HCT116 (cell line): Measurements from ENCODE around the gene CNTN2. TPM values are rescaled to one million over a fixed set of nuclear protein-coding genes. Genes with fewer than 3 reads are reported as not detected.

Experiments used
- ATAC-seq: fragments of 200-7000 bp; cut with Tn5 transposase; 2 replicates; pipeline ENCODE4 v1.9.1; 2020; ENCODE audit warnings: mild to moderate bottlenecking, moderate library complexity
- BruUV-seq: library from RNA; stranded (reverse); fragments of 400-500 nt; replicated peaks from 2 replicates; lab custom pipeline; 2021; lab: Mats Ljungman, UMichigan
- CTCF ChIA-PET: fragments of 300-600 bp; sonication (Branson Sonifier 250); formaldehyde crosslinking; loops from one replicate; lab custom pipeline; 2021; ENCODE audit warnings: antibody characterized with exemption; lab: Charles Lee
- POLR2A ChIA-PET: fragments of 300-600, 350-600 bp; sonication (Branson Sonifier 250); formaldehyde crosslinking; loops from one replicate; lab custom pipeline; 2021; ENCODE audit warnings: antibody characterized with exemption; lab: Charles Lee
- RAD21 ChIA-PET, 2 experiments: fragments of 300-600 bp; sonication (Branson Sonifier 250); formaldehyde crosslinking; loops; one replicate each; lab custom pipeline; 2023; ENCODE audit warnings: low total read pairs in 2 of 2; ENCODE audit not compliant: uncharacterized antibody in 2 of 2, unreplicated experiment in 2 of 2, low non-redundant PET in 1 of 2; lab: Charles Lee
- DNase-seq: peaks from one replicate; pipeline ENCODE4 v3.0.0-alpha.2; 2010; ENCODE audit warnings: low read depth, low spot score
- H2AFZ ChIP-seq: fragments of 200-600 bp; shearing (Covaris generic), sonication (generic); 2 replicates; pipeline ENCODE4 v1.6.1; 2017; ENCODE audit warnings: low read depth, mixed run types, mixed read lengths, antibody characterized with exemption, low read length; ENCODE audit not compliant: poor library complexity, severe bottlenecking
- H3K27ac ChIP-seq: 2 replicates; pipeline ENCODE4 v1.5.1; 2012; ENCODE audit warnings: low read depth, low read length
- H3K27me3 ChIP-seq: fragments of 200-600 bp; sonication (generic); 2 replicates; pipeline ENCODE4 v1.6.1; 2016; ENCODE audit warnings: mixed run types, low read length, mixed read lengths; ENCODE audit not compliant: insufficient read depth
- H3K36me3 ChIP-seq, 2 experiments: fragments of 200-500 bp in 1 of 2; fragments of 200-600 bp in 1 of 2; sonication (Bioruptor generic) in 1 of 2; sonication (generic) in 1 of 2; 2 replicates each; pipeline versions ENCODE4 v1.5.1 to v1.6.1; 2014 to 2016; ENCODE audit warnings: low read length in 2 of 2, inconsistent platforms in 1 of 2, mixed read lengths in 1 of 2, mixed run types in 1 of 2; ENCODE audit not compliant: insufficient read depth in 2 of 2, control insufficient read depth in 1 of 2
- H3K4me1 ChIP-seq, 2 experiments: fragments of 200-600 bp in 1 of 2; sonication (generic) in 1 of 2; 2 replicates each; pipeline versions ENCODE4 v1.5.1 to v1.6.1; 2012 to 2017; ENCODE audit warnings: low read length in 2 of 2, inconsistent platforms in 1 of 2, mild to moderate bottlenecking in 1 of 2, mixed read lengths in 1 of 2, mixed run types in 1 of 2, moderate library complexity in 1 of 2; ENCODE audit not compliant: insufficient read depth in 2 of 2, control insufficient read depth in 1 of 2
- H3K4me2 ChIP-seq: fragments of 200-600 bp; sonication (generic); 2 replicates; pipeline ENCODE4 v1.6.1; 2017; ENCODE audit warnings: mixed run types, low read length, mixed read lengths
- H3K4me3 ChIP-seq, 2 experiments: fragments of 200-600 bp in 1 of 2; sonication (generic) in 1 of 2; replicated peaks in 1 of 2; 2 replicates each; pipeline ENCODE4 v1.5.1; 2011 to 2016; ENCODE audit warnings: low read length in 2 of 2, control low read depth in 1 of 2, low read depth in 1 of 2, mild to moderate bottlenecking in 1 of 2, mixed read lengths in 1 of 2, mixed run types in 1 of 2
- H3K79me2 ChIP-seq: fragments of 200-600 bp; sonication (generic); 2 replicates; pipeline ENCODE4 v1.6.1; 2017; ENCODE audit warnings: mild to moderate bottlenecking, mixed run types, low read length, moderate library complexity, mixed read lengths; ENCODE audit not compliant: insufficient read depth
- H3K9ac ChIP-seq: fragments of 200-600 bp; sonication (generic); 2 replicates; pipeline ENCODE4 v1.6.1; 2016; ENCODE audit warnings: low read length, mixed read lengths
- H3K9me2 ChIP-seq: fragments of 200-600 bp; sonication (generic), shearing (Covaris generic); 2 replicates; pipeline ENCODE4 v1.6.1; 2017; ENCODE audit warnings: mixed run types, mild to moderate bottlenecking, moderate library complexity; ENCODE audit not compliant: insufficient read depth
- H3K9me3 ChIP-seq, 2 experiments: fragments of 200-500 bp in 1 of 2; fragments of 200-600 bp in 1 of 2; sonication (Bioruptor generic) in 1 of 2; sonication (generic) in 1 of 2; 2 replicates each; pipeline ENCODE4 v1.6.1; 2014 to 2017; ENCODE audit warnings: low read length in 2 of 2, mixed read lengths in 2 of 2, inconsistent platforms in 1 of 2, low read depth in 1 of 2, mild to moderate bottlenecking in 1 of 2, mixed run types in 1 of 2, moderate library complexity in 1 of 2; ENCODE audit not compliant: control insufficient read depth in 1 of 2, insufficient read depth in 1 of 2
- H4K20me1 ChIP-seq: fragments of 200-600 bp; sonication (generic), shearing (Covaris generic); 2 replicates; pipeline ENCODE4 v1.6.1; 2017; ENCODE audit warnings: mixed run types, mild to moderate bottlenecking, moderate library complexity; ENCODE audit not compliant: insufficient read depth
- CBX3 ChIP-seq: IDR thresholded peaks from 2 replicates; pipeline ENCODE4 v1.6.1; 2012; ENCODE audit warnings: low read depth
- EZH2 ChIP-seq: fragments of 200-600 bp; sonication (generic); IDR thresholded peaks from 2 replicates; pipeline ENCODE4 v1.6.1; 2017; ENCODE audit warnings: antibody characterized with exemption, mixed run types
- EZH2phosphoT487 ChIP-seq: fragments of 200-600 bp; IDR thresholded peaks from 2 replicates; pipeline ENCODE4 v1.6.1; 2018; ENCODE audit warnings: antibody characterized with exemption, borderline replicate concordance
- FOSL1 ChIP-seq: IDR thresholded peaks from 2 replicates; pipeline ENCODE4 v1.6.1; 2012; ENCODE audit warnings: low read depth
- JUND ChIP-seq: IDR thresholded peaks from 2 replicates; pipeline ENCODE4 v1.6.1; 2012
- POLR2AphosphoS5 ChIP-seq: IDR thresholded peaks from 2 replicates; pipeline ENCODE4 v1.6.1; 2011; ENCODE audit warnings: mild to moderate bottlenecking, low read depth, low read length, moderate library complexity
- RAD21 ChIP-seq: IDR thresholded peaks from 2 replicates; pipeline ENCODE4 v1.6.1; 2012; ENCODE audit warnings: low read depth, mild to moderate bottlenecking
- SP1 ChIP-seq: IDR thresholded peaks from 2 replicates; pipeline ENCODE4 v1.6.1; 2012; ENCODE audit warnings: low read depth
- SRF ChIP-seq: IDR thresholded peaks from 2 replicates; pipeline ENCODE4 v1.6.1; 2012; ENCODE audit warnings: low read depth
- ZFX ChIP-seq: fragments of 450-650 bp; IDR thresholded peaks from 2 replicates; pipeline ENCODE4 v1.6.1; 2017
- intact Hi-C: fragments of 100-400 bp; cut with micrococcal nuclease; formaldehyde crosslinking; loops from 2 replicates; pipeline ENCODE4 v1.10.0; 2022
- total RNA-seq: library from RNA; stranded (reverse); gene quantifications from one replicate; pipeline ENCODE4 v1.2.1, GENCODE V29; 2021; ENCODE audit not compliant: unreplicated experiment
- TF ChIP-seq, protein P1 (sequence below): IDR thresholded peaks from 2 replicates; pipeline ENCODE4 v1.6.1; 2012
- TF ChIP-seq, protein P2 (sequence below): IDR thresholded peaks from 2 replicates; pipeline ENCODE4 v1.6.1; 2011; ENCODE audit warnings: mild to moderate bottlenecking, low read length, moderate library complexity; ENCODE audit not compliant: insufficient replicate concordance; ENCODE audit errors: extremely low read depth
- TF ChIP-seq, protein P3 (sequence below): IDR thresholded peaks from 2 replicates; pipeline ENCODE4 v1.6.1; 2012; ENCODE audit warnings: low read depth

Gene CNTN2
- total RNA-seq, 1 experiment from 2014 or later, result 0.15 TPM

DNA sequence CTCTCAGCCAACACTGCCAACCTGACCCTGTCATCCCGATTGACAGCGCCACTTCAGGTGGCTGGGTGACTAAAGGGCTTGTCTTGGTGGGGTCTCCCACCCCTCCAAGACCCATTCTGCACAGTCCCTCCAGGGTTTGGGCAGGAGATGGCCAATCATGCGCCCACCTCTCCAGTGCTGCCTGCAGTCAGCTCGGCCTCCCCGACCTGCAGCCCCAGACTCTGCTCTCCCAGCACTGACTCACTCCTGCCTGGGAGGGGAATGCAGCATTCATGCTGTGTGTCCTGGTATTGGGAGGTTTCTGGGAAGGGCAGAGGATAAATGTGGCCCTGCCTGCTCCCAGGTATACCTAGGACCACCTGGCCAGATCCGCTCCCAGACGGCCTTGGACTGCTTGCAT lies 31.5 kb downstream of the CNTN2 start:
- no peaks in the 10 kb centered on the region for H3K79me2 ChIP-seq
- H3K4me2 ChIP-seq, result no peak overlapping the region
- intact Hi-C loops, result no loop called here
- H4K20me1 ChIP-seq, result no peaks in the 10 kb centered on the region
- H3K9ac ChIP-seq, result no peak overlapping the region
- no peak overlapping the region for H2AFZ ChIP-seq
- no peaks in the 10 kb centered on the region for H3K9me2 ChIP-seq
- H3K9me3 ChIP-seq, result no peaks in the 10 kb centered on the region
- DNase-seq, result no peak
- ATAC-seq, result no peak
- TF ChIP-seq SP1 (no peak), POLR2AphosphoS5 (no peak)
- H3K27ac ChIP-seq, result no peak overlapping the region
- H3K4me3 ChIP-seq, result no peak overlapping the region
- ChIA-PET RAD21 (no interaction called here), CTCF (interaction anchor here (0.6 to 2.4 kb wide), 2 partner anchors 10 to 13 kb away, joined by 4 to 20 read pairs; no protein-coding TSS in a partner anchor), POLR2A (interaction anchor here (0.6 kb wide), 1 partner anchor 12 kb away, joined by 3 read pairs; no protein-coding TSS in a partner anchor)
- H3K27me3 ChIP-seq, result no peaks in the 10 kb centered on the region
- H3K36me3 ChIP-seq, result no peaks in the 10 kb centered on the region
- H3K4me1 ChIP-seq, result no peaks in the 10 kb centered on the region
- BruUV-seq, result no TSS peak

DNA sequence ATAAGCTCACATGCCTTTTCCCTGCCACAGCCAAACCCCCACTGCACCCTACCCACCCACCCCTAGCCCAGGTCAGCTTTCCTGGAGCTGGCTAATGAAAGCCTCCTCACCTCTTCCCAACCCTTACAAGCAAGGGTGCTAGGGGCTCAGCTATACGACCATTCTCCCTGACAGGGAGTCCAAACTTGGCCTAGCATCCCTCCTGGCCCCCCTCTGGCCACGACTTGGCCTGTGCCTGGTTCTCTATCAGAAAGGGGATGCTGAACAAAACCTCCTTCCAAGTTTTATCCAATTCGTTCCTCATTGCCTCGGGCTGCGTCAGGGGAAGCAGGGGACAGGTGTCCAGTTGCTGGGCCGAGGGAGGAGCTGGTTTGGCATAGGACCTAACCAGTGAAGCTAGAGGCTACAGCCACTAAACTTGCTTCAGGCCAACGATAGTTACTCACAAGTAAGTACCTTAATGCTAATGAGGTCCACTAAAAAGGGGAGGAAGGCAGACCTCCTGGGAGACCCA lies 32.7 kb downstream of the CNTN2 start:
- H3K27me3 ChIP-seq, result no peaks in the 10 kb centered on the region
- H3K27ac ChIP-seq, result no peak overlapping the region
- no peak overlapping the region for H3K4me3 ChIP-seq
- ATAC-seq (no peak), DNase-seq (no peak)
- no peak overlapping the region for H2AFZ ChIP-seq
- H3K4me2 ChIP-seq, result no peak overlapping the region
- RAD21 ChIA-PET, result interaction anchor here in 1 of 2 experiments (0.7 kb wide), 1 partner anchor 181 kb away, joined by 3 read pairs; no protein-coding TSS in a partner anchor
- no peaks in the 10 kb centered on the region for H3K9me3 ChIP-seq
- H3K79me2 ChIP-seq, result no peaks in the 10 kb centered on the region
- intact Hi-C loops, result no loop called here
- no peaks in the 10 kb centered on the region for H3K9me2 ChIP-seq
- no peaks in the 10 kb centered on the region for H3K36me3 ChIP-seq
- no TSS peak for BruUV-seq
- H4K20me1 ChIP-seq, result no peaks in the 10 kb centered on the region
- no peaks in the 10 kb centered on the region for H3K4me1 ChIP-seq
- CTCF ChIA-PET, result interaction anchor here (1.2 to 2.4 kb wide), 2 partner anchors 10 to 14 kb away, joined by 4 to 20 read pairs; no protein-coding TSS in a partner anchor
- POLR2A ChIA-PET, result no interaction called here
- H3K9ac ChIP-seq, result no peak overlapping the region
- TF ChIP-seq EZH2phosphoT487 (no peak), JUND (no peak), SRF (no peak), FOSL1 (no peak), RAD21 (no peak), EZH2 (no peak), ZFX (no peak), CBX3 (no peak)
- TF ChIP-seq, protein P1, sequence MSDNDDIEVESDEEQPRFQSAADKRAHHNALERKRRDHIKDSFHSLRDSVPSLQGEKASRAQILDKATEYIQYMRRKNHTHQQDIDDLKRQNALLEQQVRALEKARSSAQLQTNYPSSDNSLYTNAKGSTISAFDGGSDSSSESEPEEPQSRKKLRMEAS, result no peak
- TF ChIP-seq, protein P2, sequence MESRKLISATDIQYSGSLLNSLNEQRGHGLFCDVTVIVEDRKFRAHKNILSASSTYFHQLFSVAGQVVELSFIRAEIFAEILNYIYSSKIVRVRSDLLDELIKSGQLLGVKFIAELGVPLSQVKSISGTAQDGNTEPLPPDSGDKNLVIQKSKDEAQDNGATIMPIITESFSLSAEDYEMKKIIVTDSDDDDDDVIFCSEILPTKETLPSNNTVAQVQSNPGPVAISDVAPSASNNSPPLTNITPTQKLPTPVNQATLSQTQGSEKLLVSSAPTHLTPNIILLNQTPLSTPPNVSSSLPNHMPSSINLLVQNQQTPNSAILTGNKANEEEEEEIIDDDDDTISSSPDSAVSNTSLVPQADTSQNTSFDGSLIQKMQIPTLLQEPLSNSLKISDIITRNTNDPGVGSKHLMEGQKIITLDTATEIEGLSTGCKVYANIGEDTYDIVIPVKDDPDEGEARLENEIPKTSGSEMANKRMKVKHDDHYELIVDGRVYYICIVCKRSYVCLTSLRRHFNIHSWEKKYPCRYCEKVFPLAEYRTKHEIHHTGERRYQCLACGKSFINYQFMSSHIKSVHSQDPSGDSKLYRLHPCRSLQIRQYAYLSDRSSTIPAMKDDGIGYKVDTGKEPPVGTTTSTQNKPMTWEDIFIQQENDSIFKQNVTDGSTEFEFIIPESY, result no peak
- TF ChIP-seq, protein P3, sequence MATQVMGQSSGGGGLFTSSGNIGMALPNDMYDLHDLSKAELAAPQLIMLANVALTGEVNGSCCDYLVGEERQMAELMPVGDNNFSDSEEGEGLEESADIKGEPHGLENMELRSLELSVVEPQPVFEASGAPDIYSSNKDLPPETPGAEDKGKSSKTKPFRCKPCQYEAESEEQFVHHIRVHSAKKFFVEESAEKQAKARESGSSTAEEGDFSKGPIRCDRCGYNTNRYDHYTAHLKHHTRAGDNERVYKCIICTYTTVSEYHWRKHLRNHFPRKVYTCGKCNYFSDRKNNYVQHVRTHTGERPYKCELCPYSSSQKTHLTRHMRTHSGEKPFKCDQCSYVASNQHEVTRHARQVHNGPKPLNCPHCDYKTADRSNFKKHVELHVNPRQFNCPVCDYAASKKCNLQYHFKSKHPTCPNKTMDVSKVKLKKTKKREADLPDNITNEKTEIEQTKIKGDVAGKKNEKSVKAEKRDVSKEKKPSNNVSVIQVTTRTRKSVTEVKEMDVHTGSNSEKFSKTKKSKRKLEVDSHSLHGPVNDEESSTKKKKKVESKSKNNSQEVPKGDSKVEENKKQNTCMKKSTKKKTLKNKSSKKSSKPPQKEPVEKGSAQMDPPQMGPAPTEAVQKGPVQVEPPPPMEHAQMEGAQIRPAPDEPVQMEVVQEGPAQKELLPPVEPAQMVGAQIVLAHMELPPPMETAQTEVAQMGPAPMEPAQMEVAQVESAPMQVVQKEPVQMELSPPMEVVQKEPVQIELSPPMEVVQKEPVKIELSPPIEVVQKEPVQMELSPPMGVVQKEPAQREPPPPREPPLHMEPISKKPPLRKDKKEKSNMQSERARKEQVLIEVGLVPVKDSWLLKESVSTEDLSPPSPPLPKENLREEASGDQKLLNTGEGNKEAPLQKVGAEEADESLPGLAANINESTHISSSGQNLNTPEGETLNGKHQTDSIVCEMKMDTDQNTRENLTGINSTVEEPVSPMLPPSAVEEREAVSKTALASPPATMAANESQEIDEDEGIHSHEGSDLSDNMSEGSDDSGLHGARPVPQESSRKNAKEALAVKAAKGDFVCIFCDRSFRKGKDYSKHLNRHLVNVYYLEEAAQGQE, result no peak
